Gastroesophageal sphincter (tissue), 3 donors: ENCODE data around the gene MMD2.

ENCODE experiments used
- POLR2A ChIP-seq, 2 donors: fragments of 450-650 bp; IDR thresholded peaks; one replicate each; pipeline ENCODE4 v1.6.1; 2017; ENCODE audit warnings: antibody characterized with exemption in 2 of 2, mild to moderate bottlenecking in 2 of 2, moderate library complexity in 1 of 2
- TF ChIP-seq, protein P1 (sequence below), 4 experiments: fragments of 200-600 bp in 2 of 4; fragments of 450-650 bp in 2 of 4; sonication (generic) in 1 of 4; IDR thresholded peaks; one replicate each; pipeline ENCODE4 v1.5.1; 2017 to 2019; ENCODE audit warnings: antibody characterized with exemption in 4 of 4, mild to moderate bottlenecking in 2 of 4, moderate library complexity in 2 of 4

DNA sequence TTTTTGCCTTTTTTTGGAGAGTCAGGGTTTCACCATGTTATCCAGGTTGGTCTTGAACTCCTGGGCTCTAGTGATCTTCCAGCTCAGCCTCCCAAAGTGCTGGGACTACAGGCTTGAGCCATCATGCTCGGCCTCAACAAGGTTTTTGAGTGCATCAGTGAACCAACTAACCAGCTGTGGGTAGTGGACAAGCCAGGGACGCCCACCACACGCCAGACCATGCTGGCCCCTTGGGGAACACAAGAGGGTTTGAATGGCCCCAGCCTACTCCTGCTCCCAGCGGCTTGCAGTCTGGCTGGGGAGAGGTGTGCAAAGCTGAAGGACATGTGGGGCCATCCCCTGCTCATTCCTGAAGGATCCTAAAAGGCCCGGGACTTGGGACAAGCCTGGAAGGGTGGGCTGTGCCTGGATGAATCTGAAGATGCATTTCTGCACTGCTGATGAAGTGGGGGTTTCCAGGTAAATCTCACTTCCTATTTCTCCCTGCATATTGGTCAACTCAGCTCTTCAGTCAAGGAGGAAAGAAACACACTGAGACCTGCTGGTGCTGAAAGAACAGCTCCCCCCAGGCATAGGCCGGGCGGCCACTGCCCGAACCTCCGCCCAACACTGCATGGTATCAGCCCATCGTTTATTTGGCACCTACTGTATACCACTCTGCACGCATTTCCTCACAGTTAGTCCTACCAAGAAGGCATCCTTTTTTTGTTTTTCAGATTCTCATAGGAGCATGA, 6.9 kb downstream of the MMD2 start:
- TF ChIP-seq, protein P1, sequence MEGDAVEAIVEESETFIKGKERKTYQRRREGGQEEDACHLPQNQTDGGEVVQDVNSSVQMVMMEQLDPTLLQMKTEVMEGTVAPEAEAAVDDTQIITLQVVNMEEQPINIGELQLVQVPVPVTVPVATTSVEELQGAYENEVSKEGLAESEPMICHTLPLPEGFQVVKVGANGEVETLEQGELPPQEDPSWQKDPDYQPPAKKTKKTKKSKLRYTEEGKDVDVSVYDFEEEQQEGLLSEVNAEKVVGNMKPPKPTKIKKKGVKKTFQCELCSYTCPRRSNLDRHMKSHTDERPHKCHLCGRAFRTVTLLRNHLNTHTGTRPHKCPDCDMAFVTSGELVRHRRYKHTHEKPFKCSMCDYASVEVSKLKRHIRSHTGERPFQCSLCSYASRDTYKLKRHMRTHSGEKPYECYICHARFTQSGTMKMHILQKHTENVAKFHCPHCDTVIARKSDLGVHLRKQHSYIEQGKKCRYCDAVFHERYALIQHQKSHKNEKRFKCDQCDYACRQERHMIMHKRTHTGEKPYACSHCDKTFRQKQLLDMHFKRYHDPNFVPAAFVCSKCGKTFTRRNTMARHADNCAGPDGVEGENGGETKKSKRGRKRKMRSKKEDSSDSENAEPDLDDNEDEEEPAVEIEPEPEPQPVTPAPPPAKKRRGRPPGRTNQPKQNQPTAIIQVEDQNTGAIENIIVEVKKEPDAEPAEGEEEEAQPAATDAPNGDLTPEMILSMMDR (IDR thresholded peaks at IDR 0.05): no peak
- TF ChIP-seq POLR2A (IDR thresholded peaks at IDR 0.05): no peak
